ENCODE data around the gene PITPNB. TPM values are rescaled to one million over a fixed set of nuclear protein-coding genes. Genes with fewer than 3 reads are reported as not detected.

The PITPNB gene
- total RNA-seq, 3 donors from 2014 or later = 42.5 to 130 (median 47.4) TPM

GRCh38 chr22:27878541-27878940, 40.5 kb downstream of the PITPNB start:
- H3K4me1 ChIP-seq (ENCODE audit: low read depth) = no peaks in the 10 kb centered on the region
- H3K9me3 ChIP-seq = no peaks in the 10 kb centered on the region
- intact Hi-C loops (cut with DNase I, micrococcal nuclease) = no loop called here
- TF ChIP-seq CTCF (IDR thresholded peaks at IDR 0.05) = no peak
- no peak for DNase-seq
- no peak overlapping the region for H3K4me3 ChIP-seq
- no peaks in the 10 kb centered on the region for H3K36me3 ChIP-seq (ENCODE audit: low read depth)
- no peak for ATAC-seq

GRCh38 chr22:27877501-27877900, 41.6 kb downstream of the PITPNB start:
- intact Hi-C loops (cut with DNase I, micrococcal nuclease) = no loop called here

GRCh38 chr22:27876684-27877083, 42.4 kb downstream of the PITPNB start:
- no peak for DNase-seq
- TF ChIP-seq CTCF (IDR thresholded peaks at IDR 0.05) = no peak
- H3K36me3 ChIP-seq (ENCODE audit: low read depth) = no peaks in the 10 kb centered on the region
- no peak for ATAC-seq
- no peaks in the 10 kb centered on the region for H3K9me3 ChIP-seq
- no peaks in the 10 kb centered on the region for H3K4me1 ChIP-seq (ENCODE audit: low read depth)
- intact Hi-C loops (cut with DNase I, micrococcal nuclease) = no loop called here
- no peak overlapping the region for H3K4me3 ChIP-seq

More at GRCh38 chr22:27877501-27877900, 41.6 kb downstream of the PITPNB start:
- Histone ChIP-seq H3K36me3 (ENCODE audit: low read depth) (no peaks in the 10 kb centered on the region), H3K9me3 (no peaks in the 10 kb centered on the region), H3K4me3 (no peak overlapping the region), H3K4me1 (ENCODE audit: low read depth) (no peaks in the 10 kb centered on the region)
- no peak for TF ChIP-seq CTCF (IDR thresholded peaks at IDR 0.05)
- ATAC-seq (no peak), DNase-seq (no peak)

- no peak overlapping the region for H3K4me3 ChIP-seq
- DNase-seq (no peak), ATAC-seq (no peak)
- no peaks in the 10 kb centered on the region for H3K9me3 ChIP-seq
- H3K4me1 ChIP-seq (ENCODE audit: low read depth) = peaks cover 5% of the 10 kb centered on the region
- TF ChIP-seq CTCF (IDR thresholded peaks at IDR 0.05) = no peak
- no peaks in the 10 kb centered on the region for H3K36me3 ChIP-seq (ENCODE audit: low read depth)
- intact Hi-C loops (cut with DNase I, micrococcal nuclease) = no loop called here
Measured at GRCh38 chr22:27875951-27876350, 43.1 kb downstream of the PITPNB start.

- ATAC-seq (no peak), DNase-seq (no peak)
- H3K36me3 ChIP-seq (ENCODE audit: low read depth) = no peaks in the 10 kb centered on the region
- no peak for TF ChIP-seq CTCF (IDR thresholded peaks at IDR 0.05)
- no peak overlapping the region for H3K4me3 ChIP-seq
- no peaks in the 10 kb centered on the region for H3K9me3 ChIP-seq
- intact Hi-C loops (cut with DNase I, micrococcal nuclease) = no loop called here
- H3K4me1 ChIP-seq (ENCODE audit: low read depth) = peaks cover 17% of the 10 kb centered on the region
Measured at GRCh38 chr22:27874764-27875163, 44.3 kb downstream of the PITPNB start.

GRCh38 chr22:27874185-27874584, 44.9 kb downstream of the PITPNB start:
- no peaks in the 10 kb centered on the region for H3K9me3 ChIP-seq
- intact Hi-C loops (cut with DNase I, micrococcal nuclease) = no loop called here
- ATAC-seq (no peak), DNase-seq (no peak)
- TF ChIP-seq CTCF (IDR thresholded peaks at IDR 0.05) = no peak
- no peaks in the 10 kb centered on the region for H3K36me3 ChIP-seq (ENCODE audit: low read depth)
- H3K4me1 ChIP-seq (ENCODE audit: low read depth) = peaks cover 23% of the 10 kb centered on the region
- H3K4me3 ChIP-seq = no peak overlapping the region

All from mucosa of descending colon (tissue), 3 donors.